PC-3 (cell line): Measurements from ENCODE around the gene AVP. TPM values are rescaled to one million over a fixed set of nuclear protein-coding genes. Genes with fewer than 3 reads are reported as not detected.

Source experiments
- ATAC-seq: fragments of 200-7000 bp; cut with Tn5 transposase; 2 replicates; pipeline ENCODE4 v1.9.1; 2020; ENCODE audit warnings: mild to moderate bottlenecking, moderate library complexity
- BruUV-seq: library from RNA; stranded (reverse); fragments of 400-500 nt; replicated peaks from 2 replicates; lab custom pipeline; 2021; lab: Mats Ljungman, UMichigan
- CTCF ChIA-PET: fragments of 300-600 bp; sonication (Branson Sonifier 250); formaldehyde crosslinking; loops from one replicate; lab custom pipeline; 2022; ENCODE audit warnings: antibody characterized with exemption; lab: Charles Lee
- POLR2A ChIA-PET: fragments of 300-600 bp; sonication (Branson Sonifier 250); formaldehyde crosslinking; loops from one replicate; lab custom pipeline; 2022; ENCODE audit warnings: antibody characterized with exemption; ENCODE audit not compliant: unreplicated experiment; lab: Charles Lee
- DNase-seq: peaks from one replicate; pipeline ENCODE4 v3.0.0-alpha.2; 2015
- H2AFZ ChIP-seq: fragments of 300-600 bp; sonication (generic); 2 replicates; pipeline ENCODE4 v1.6.0; 2016; ENCODE audit warnings: antibody characterized with exemption, low read length
- H3F3A ChIP-seq: fragments of 300-600 bp; sonication (generic); one replicate; pipeline ENCODE4 v1.6.0; 2017; ENCODE audit warnings: antibody characterized with exemption, low read length, control low read depth, mild to moderate bottlenecking; ENCODE audit not compliant: unreplicated experiment
- H3K27ac ChIP-seq: fragments of 300-600 bp; sonication (generic); 2 replicates; pipeline ENCODE4 v1.5.1; 2016; ENCODE audit warnings: mild to moderate bottlenecking, low read length
- H3K27me3 ChIP-seq: fragments of 300-600 bp; sonication (generic); 2 replicates; pipeline ENCODE4 v1.6.1; 2016; ENCODE audit warnings: low read length, mixed read lengths
- H3K36me3 ChIP-seq: fragments of 300-600 bp; sonication (generic); 2 replicates; pipeline ENCODE4 v1.6.1; 2016; ENCODE audit warnings: low read depth, mixed run types, low read length, mixed read lengths
- H3K4me1 ChIP-seq: fragments of 300-600 bp; sonication (generic); 2 replicates; pipeline ENCODE4 v1.5.1; 2016; ENCODE audit warnings: low read length; ENCODE audit not compliant: insufficient read depth
- H3K4me2 ChIP-seq: fragments of 300-600 bp; sonication (generic); 2 replicates; pipeline ENCODE4 v1.6.0; 2016; ENCODE audit warnings: low read length
- H3K4me3 ChIP-seq: fragments of 300-600 bp; sonication (generic); 2 replicates; pipeline ENCODE4 v1.5.1; 2016; ENCODE audit warnings: mild to moderate bottlenecking, low read length, mixed read lengths
- H3K79me2 ChIP-seq: fragments of 300-600 bp; sonication (generic); 2 replicates; pipeline ENCODE4 v1.6.1; 2017; ENCODE audit warnings: low read length, mixed read lengths
- H3K9ac ChIP-seq: fragments of 300-600 bp; sonication (generic); 2 replicates; pipeline ENCODE4 v1.6.0; 2016; ENCODE audit warnings: mild to moderate bottlenecking, low read length
- H3K9me2 ChIP-seq: fragments of 300-600 bp; sonication (generic); replicated peaks from 2 replicates; pipeline ENCODE4 v1.6.1; 2016; ENCODE audit warnings: mixed run types, low read length, mixed read lengths
- H3K9me3 ChIP-seq: fragments of 300-600 bp; sonication (generic); 2 replicates; pipeline ENCODE4 v1.6.1; 2016; ENCODE audit warnings: low read length, mixed read lengths
- H4K20me1 ChIP-seq: fragments of 300-600 bp; sonication (generic); 2 replicates; pipeline ENCODE4 v1.6.1; 2016; ENCODE audit warnings: low read length, mixed read lengths
- CTCF ChIP-seq: fragments of 300-600 bp; sonication (generic); conservative IDR thresholded peaks from 2 replicates; pipeline ENCODE4 v1.5.1; 2017; ENCODE audit warnings: antibody characterized with exemption, low read depth, mild to moderate bottlenecking, low read length
- EZH2 ChIP-seq: fragments of 300-600 bp; sonication (generic); IDR thresholded peaks from one replicate; pipeline ENCODE4 v1.6.1; 2017; ENCODE audit warnings: antibody characterized with exemption, mild to moderate bottlenecking, low read length; ENCODE audit not compliant: unreplicated experiment
- EZH2phosphoT487 ChIP-seq: fragments of 300-600 bp; sonication (generic); IDR thresholded peaks from 2 replicates; pipeline ENCODE4 v1.6.1; 2018; ENCODE audit warnings: mild to moderate bottlenecking, antibody characterized with exemption, low read length, borderline replicate concordance
- intact Hi-C: fragments of 100-400 bp; cut with micrococcal nuclease; formaldehyde crosslinking; loops from 2 replicates; pipeline ENCODE4 v1.9.0; 2023
- total RNA-seq: library from RNA; depleted of rRNA; stranded (reverse); fragments of >200 nt; gene quantifications from 2 replicates; pipeline ENCODE4 v1.2.3, GENCODE V29; 2014

The AVP gene
- total RNA-seq, 1 experiment from 2014 or later, result not detected

GRCh38 chr20:3101251-3101650, 16.7 kb upstream of the AVP start:
- no TSS peak for BruUV-seq
- H3K4me2 ChIP-seq, result no peak overlapping the region
- H3K9me2 ChIP-seq, result no peaks in the 10 kb centered on the region
- H3K4me3 ChIP-seq, result no peak overlapping the region
- no peaks in the 10 kb centered on the region for H3K4me1 ChIP-seq
- no peaks in the 10 kb centered on the region for H3K9me3 ChIP-seq
- H2AFZ ChIP-seq, result no peak overlapping the region
- H3K27ac ChIP-seq, result no peak overlapping the region
- intact Hi-C loops, result no loop called here
- no peaks in the 10 kb centered on the region for H3K27me3 ChIP-seq
- no peaks in the 10 kb centered on the region for H3K79me2 ChIP-seq
- no peaks in the 10 kb centered on the region for H4K20me1 ChIP-seq
- DNase-seq (no peak), ATAC-seq (no peak)
- ChIA-PET POLR2A (no interaction called here), CTCF (no interaction called here)
- TF ChIP-seq CTCF, result no peak
- no peak for TF ChIP-seq EZH2phosphoT487
- TF ChIP-seq EZH2, result no peak
- H3F3A ChIP-seq, result no peaks in the 10 kb centered on the region
- H3K36me3 ChIP-seq, result no peaks in the 10 kb centered on the region
- no peak overlapping the region for H3K9ac ChIP-seq

- Histone ChIP-seq H3K27ac (no peak overlapping the region), H2AFZ (no peak overlapping the region), H3K4me2 (no peak overlapping the region), H3K4me1 (no peaks in the 10 kb centered on the region), H3K4me3 (no peak overlapping the region), H3K27me3 (no peaks in the 10 kb centered on the region), H3F3A (no peaks in the 10 kb centered on the region), H3K9ac (no peak overlapping the region), H4K20me1 (no peaks in the 10 kb centered on the region), H3K9me3 (no peaks in the 10 kb centered on the region), H3K36me3 (no peaks in the 10 kb centered on the region), H3K9me2 (no peaks in the 10 kb centered on the region), H3K79me2 (no peaks in the 10 kb centered on the region)
- TF ChIP-seq EZH2phosphoT487 (no peak), CTCF (no peak), EZH2 (no peak)
- DNase-seq (no peak), ATAC-seq (no peak)
- ChIA-PET POLR2A (no interaction called here), CTCF (no interaction called here)
- intact Hi-C loops, result no loop called here
- no TSS peak for BruUV-seq
Measured at GRCh38 chr20:3100480-3100879, 16.0 kb upstream of the AVP start.

- Histone ChIP-seq H3K9me2 (no peaks in the 10 kb centered on the region), H3K79me2 (no peaks in the 10 kb centered on the region), H3K36me3 (no peaks in the 10 kb centered on the region), H3K27me3 (no peaks in the 10 kb centered on the region), H4K20me1 (no peaks in the 10 kb centered on the region), H3F3A (no peaks in the 10 kb centered on the region), H3K9ac (no peak overlapping the region), H2AFZ (no peak overlapping the region), H3K27ac (no peak overlapping the region), H3K4me3 (no peak overlapping the region), H3K9me3 (no peaks in the 10 kb centered on the region), H3K4me1 (no peaks in the 10 kb centered on the region), H3K4me2 (no peak overlapping the region)
- intact Hi-C loops, result no loop called here
- CTCF ChIA-PET, result no interaction called here
- DNase-seq (no peak), ATAC-seq (no peak)
- POLR2A ChIA-PET, result no interaction called here
- no TSS peak for BruUV-seq
- TF ChIP-seq EZH2phosphoT487 (no peak), CTCF (no peak), EZH2 (no peak)
Measured at GRCh38 chr20:3094848-3095629, 10.5 kb upstream of the AVP start.
